Vagina (tissue), 2 donors: ENCODE results near the gene PDE3A.

Experiments
- CTCF ChIP-seq, 3 experiments: fragments of 450-650 bp in 2 of 3; fragments of 200-600 bp in 1 of 3; sonication (generic) in 1 of 3; IDR thresholded peaks; one replicate each; pipeline ENCODE4 v1.5.1; 2017 to 2019; ENCODE audit warnings: antibody characterized with exemption in 3 of 3, mild to moderate bottlenecking in 2 of 3, moderate library complexity in 2 of 3
- POLR2A ChIP-seq, 2 donors: fragments of 450-650 bp; IDR thresholded peaks; one replicate each; pipeline ENCODE4 v1.6.1; 2017; ENCODE audit warnings: antibody characterized with exemption in 2 of 2, mild to moderate bottlenecking in 2 of 2, moderate library complexity in 2 of 2

- no peak for TF ChIP-seq CTCF (IDR thresholded peaks at IDR 0.05)
- TF ChIP-seq POLR2A (IDR thresholded peaks at IDR 0.05): no peak
These were observed 247.8 kb downstream of the PDE3A start for GRCh38 chr12:20616093-20616492.
